Caco-2 (cell line): ENCODE data around the gene FZD4. TPM values are rescaled to one million over a fixed set of nuclear protein-coding genes. Genes with fewer than 3 reads are reported as not detected.

Experiments used
- BruUV-seq: library from RNA; stranded (reverse); fragments of 400-500 nt; replicated peaks from 2 replicates; lab custom pipeline; 2021; lab: Mats Ljungman, UMichigan
- CTCF ChIA-PET: fragments of 300-600 bp; sonication (Branson Sonifier 250); formaldehyde crosslinking; loops from one replicate; lab custom pipeline; 2022; ENCODE audit warnings: antibody characterized with exemption; lab: Charles Lee
- POLR2A ChIA-PET: fragments of 300-600 bp; sonication (Branson Sonifier 250); formaldehyde crosslinking; loops from one replicate; lab custom pipeline; 2022; ENCODE audit warnings: antibody characterized with exemption; lab: Charles Lee
- DNase-seq, 2 experiments: peaks; one replicate each; pipeline versions ENCODE4 v3.0.0 to v3.0.0-alpha.2; 2020 to 2022
- H3K27me3 ChIP-seq: replicated peaks from 2 replicates; pipeline ENCODE4 v1.6.0; 2011; ENCODE audit warnings: low read length; ENCODE audit not compliant: control insufficient read depth, insufficient read depth
- H3K36me3 ChIP-seq: 2 replicates; pipeline ENCODE4 v1.5.1; 2011; ENCODE audit warnings: low read length; ENCODE audit not compliant: control insufficient read depth, insufficient read depth
- H3K4me1 ChIP-seq: fragments of 250-450 bp; sonication (Bioruptor Pico); 2 replicates; pipeline ENCODE4 v1.5.1; 2020; ENCODE audit warnings: mild to moderate bottlenecking
- H3K4me3 ChIP-seq: 2 replicates; pipeline ENCODE4 v1.5.1; 2011; ENCODE audit warnings: low read depth, mild to moderate bottlenecking, control low read depth, low read length
- H3K9me3 ChIP-seq: fragments of 250-450 bp; sonication (Bioruptor Pico); 2 replicates; pipeline ENCODE4 v1.5.1; 2020; ENCODE audit warnings: mild to moderate bottlenecking, moderate library complexity
- H3K27ac Mint-ChIP-seq: one replicate; pipeline ENCODE4 v1.8.0; 2022; ENCODE audit warnings: mixed read lengths; ENCODE audit not compliant: unreplicated experiment
- H3K27me3 Mint-ChIP-seq: one replicate; pipeline ENCODE4 v1.8.0; 2022; ENCODE audit warnings: mixed read lengths; ENCODE audit not compliant: insufficient read depth, unreplicated experiment
- H3K36me3 Mint-ChIP-seq: one replicate; pipeline ENCODE4 v1.8.0; 2022; ENCODE audit warnings: mild to moderate bottlenecking, mixed read lengths; ENCODE audit not compliant: insufficient read depth, unreplicated experiment
- H3K4me1 Mint-ChIP-seq: one replicate; pipeline ENCODE4 v1.8.0; 2022; ENCODE audit warnings: low read depth, mixed read lengths; ENCODE audit not compliant: unreplicated experiment
- H3K4me3 Mint-ChIP-seq: one replicate; pipeline ENCODE4 v1.8.0; 2022; ENCODE audit warnings: mild to moderate bottlenecking, moderate library complexity, mixed read lengths; ENCODE audit not compliant: unreplicated experiment
- H3K9me3 Mint-ChIP-seq: one replicate; pipeline ENCODE4 v1.8.0; 2022; ENCODE audit warnings: mixed read lengths; ENCODE audit not compliant: unreplicated experiment
- intact Hi-C: fragments of 100-400 bp; cut with micrococcal nuclease; formaldehyde crosslinking; loops from one replicate; pipeline ENCODE4 v1.10.0; 2022; ENCODE audit not compliant: unreplicated experiment
- total RNA-seq: library from RNA; stranded (reverse); gene quantifications from 2 replicates; pipeline ENCODE4 v1.2.3, GENCODE V29; 2022
- TF ChIP-seq, protein P1 (sequence below), 2 experiments: fragments of 200-600 bp in 1 of 2; IDR thresholded peaks; 1 replicate in 1 of 2; 2 replicates in 1 of 2; pipeline versions ENCODE4 v1.5.1 to v1.8.0; 2011 to 2022; ENCODE audit warnings: antibody characterized with exemption in 1 of 2, control low read depth in 1 of 2, inconsistent platforms in 1 of 2, low read depth in 1 of 2, low read length in 1 of 2, mild to moderate bottlenecking in 1 of 2, moderate library complexity in 1 of 2; ENCODE audit not compliant: insufficient read depth in 1 of 2, severe bottlenecking in 1 of 2, unreplicated experiment in 1 of 2

FZD4 gene
- total RNA-seq, 1 experiment from 2014 or later: 78.4 TPM

DNA sequence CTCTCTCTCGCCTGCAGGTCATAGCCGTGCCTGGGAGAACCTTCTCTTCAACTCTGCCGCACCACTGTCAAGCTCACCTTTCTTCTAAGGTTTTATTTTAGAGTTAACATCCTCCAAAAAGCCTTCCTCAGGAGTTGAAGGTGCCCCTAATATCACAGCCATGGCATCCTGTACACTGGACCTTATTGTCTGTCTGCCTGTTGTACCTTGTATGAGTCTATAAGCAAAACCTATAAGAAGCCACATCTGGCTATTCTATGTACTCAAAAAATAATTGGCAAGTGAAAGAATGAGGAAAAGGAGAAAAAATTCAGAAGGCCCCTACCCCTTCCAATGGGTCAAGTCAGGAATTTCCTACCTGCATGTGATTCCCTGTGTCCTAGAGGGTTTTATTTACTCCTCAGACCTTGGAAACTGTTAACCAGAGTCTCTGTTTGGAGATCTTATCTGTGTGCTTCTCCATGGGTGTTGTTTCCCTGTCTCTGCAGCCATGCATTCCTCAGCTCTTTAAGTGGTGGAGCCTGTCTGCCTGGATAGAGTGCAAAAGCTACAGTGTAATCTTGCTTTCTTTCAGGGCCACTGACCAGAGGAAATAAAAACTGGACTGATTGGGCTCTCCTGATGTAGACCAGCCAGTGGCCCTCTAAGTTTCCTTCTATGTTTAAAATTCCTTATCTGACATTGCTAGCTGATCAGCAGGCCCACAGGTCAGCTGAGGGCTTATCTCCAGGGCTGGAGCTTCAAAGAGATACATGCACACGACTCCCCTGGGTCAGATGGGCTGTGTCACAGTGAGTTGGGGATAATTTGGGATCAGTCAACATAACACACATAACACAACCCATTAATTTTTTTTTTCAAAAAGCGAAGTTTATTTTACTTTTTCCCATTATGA is 44.9 kb upstream of the FZD4 start:
- no peak overlapping the region for H3K4me3 ChIP-seq
- peaks cover 59% of the 10 kb centered on the region for H3K4me1 ChIP-seq
- peaks cover 36% of the 10 kb centered on the region for H3K36me3 Mint-ChIP-seq
- H3K36me3 ChIP-seq: no peaks in the 10 kb centered on the region
- H3K27me3 Mint-ChIP-seq: no peaks in the 10 kb centered on the region
- peak overlapping the region; percentile 58 for H3K4me3 Mint-ChIP-seq
- H3K9me3 Mint-ChIP-seq: peaks cover 13% of the 10 kb centered on the region
- intact Hi-C loops: loop anchor here (1.0 to 10.0 kb wide), 11 partner anchors 16 to 1215 kb away; partner anchors contain the start of genes FZD4 and TMEM135
- H3K9me3 ChIP-seq: no peaks in the 10 kb centered on the region
- no peaks in the 10 kb centered on the region for H3K27me3 ChIP-seq
- peaks cover 72% of the 10 kb centered on the region for H3K4me1 Mint-ChIP-seq
- TF ChIP-seq, protein P1, sequence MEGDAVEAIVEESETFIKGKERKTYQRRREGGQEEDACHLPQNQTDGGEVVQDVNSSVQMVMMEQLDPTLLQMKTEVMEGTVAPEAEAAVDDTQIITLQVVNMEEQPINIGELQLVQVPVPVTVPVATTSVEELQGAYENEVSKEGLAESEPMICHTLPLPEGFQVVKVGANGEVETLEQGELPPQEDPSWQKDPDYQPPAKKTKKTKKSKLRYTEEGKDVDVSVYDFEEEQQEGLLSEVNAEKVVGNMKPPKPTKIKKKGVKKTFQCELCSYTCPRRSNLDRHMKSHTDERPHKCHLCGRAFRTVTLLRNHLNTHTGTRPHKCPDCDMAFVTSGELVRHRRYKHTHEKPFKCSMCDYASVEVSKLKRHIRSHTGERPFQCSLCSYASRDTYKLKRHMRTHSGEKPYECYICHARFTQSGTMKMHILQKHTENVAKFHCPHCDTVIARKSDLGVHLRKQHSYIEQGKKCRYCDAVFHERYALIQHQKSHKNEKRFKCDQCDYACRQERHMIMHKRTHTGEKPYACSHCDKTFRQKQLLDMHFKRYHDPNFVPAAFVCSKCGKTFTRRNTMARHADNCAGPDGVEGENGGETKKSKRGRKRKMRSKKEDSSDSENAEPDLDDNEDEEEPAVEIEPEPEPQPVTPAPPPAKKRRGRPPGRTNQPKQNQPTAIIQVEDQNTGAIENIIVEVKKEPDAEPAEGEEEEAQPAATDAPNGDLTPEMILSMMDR (IDR thresholded peaks at IDR 0.05; ENCODE audit: insufficient read depth in 1 of 2, low read depth in 1 of 2, low read length in 1 of 2, severe bottlenecking in 1 of 2, unreplicated experiment in 1 of 2): no peak
- ChIA-PET CTCF (interaction anchor here (0.6 to 3.3 kb wide), 8 partner anchors 16 to 97 kb away, joined by 3 to 32 read pairs (median 5); partner anchors contain the start of genes FZD4 and TMEM135), POLR2A (interaction anchor here (0.6 to 3.8 kb wide), 5 partner anchors 38 to 1338 kb away, joined by 3 to 33 read pairs (median 4); partner anchors contain the start of genes CTSC, FZD4 and TMEM135)
- peak overlapping the region; percentile 94 for H3K27ac Mint-ChIP-seq
- peak; percentile 98 for DNase-seq
- BruUV-seq: no TSS peak

DNA sequence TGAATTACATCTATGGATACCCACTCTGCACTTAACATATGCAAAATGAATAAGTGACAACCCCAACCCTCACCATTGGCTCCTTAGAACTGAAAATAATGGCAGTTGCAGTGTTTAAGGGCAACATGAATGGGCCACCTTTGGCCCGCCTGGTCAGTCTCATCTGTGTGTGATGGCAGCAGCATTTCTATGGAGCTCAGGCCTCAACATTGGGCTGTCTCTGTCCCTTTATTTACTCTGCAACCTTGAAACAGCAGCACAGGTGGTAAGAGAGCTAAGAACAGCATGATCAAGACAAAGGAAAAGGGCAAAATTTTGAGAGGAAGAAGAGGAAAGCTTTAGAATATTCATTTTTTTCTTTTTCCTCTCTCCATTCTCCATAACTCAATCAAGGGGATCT is 44.2 kb upstream of the FZD4 start:
- Histone ChIP-seq H3K27me3 (no peaks in the 10 kb centered on the region), H3K4me1 (peaks cover 54% of the 10 kb centered on the region), H3K9me3 (no peaks in the 10 kb centered on the region), H3K36me3 (no peaks in the 10 kb centered on the region), H3K4me3 (no peak overlapping the region)
- ChIA-PET POLR2A (interaction anchor here (1.6 to 3.8 kb wide), 2 partner anchors 38 to 44 kb away, joined by 13 to 33 read pairs; partner anchors contain the start of genes FZD4 and TMEM135), CTCF (interaction anchor here (1.3 to 3.3 kb wide), 4 partner anchors 21 to 98 kb away, joined by 4 to 32 read pairs (median 14); partner anchors contain the start of genes FZD4 and TMEM135)
- H3K36me3 Mint-ChIP-seq: peaks cover 29% of the 10 kb centered on the region
- intact Hi-C loops: no loop called here
- TSS peak; percentile 97 for BruUV-seq
- TF ChIP-seq, protein P1 (IDR thresholded peaks at IDR 0.05; ENCODE audit: insufficient read depth in 1 of 2, low read depth in 1 of 2, low read length in 1 of 2, severe bottlenecking in 1 of 2, unreplicated experiment in 1 of 2): no peak
- H3K27ac Mint-ChIP-seq: peak overlapping the region; percentile 94
- DNase-seq: no peak
- H3K4me3 Mint-ChIP-seq: peak overlapping the region; percentile 58
- no peaks in the 10 kb centered on the region for H3K27me3 Mint-ChIP-seq
- peaks cover 13% of the 10 kb centered on the region for H3K9me3 Mint-ChIP-seq
- H3K4me1 Mint-ChIP-seq: peaks cover 66% of the 10 kb centered on the region

- Histone ChIP-seq H3K27me3 (no peaks in the 10 kb centered on the region), H3K4me1 (peaks cover 56% of the 10 kb centered on the region), H3K4me3 (no peak overlapping the region), H3K36me3 (no peaks in the 10 kb centered on the region), H3K9me3 (no peaks in the 10 kb centered on the region)
- BruUV-seq: no TSS peak
- peak overlapping the region; percentile 92 for H3K27ac Mint-ChIP-seq
- no peaks in the 10 kb centered on the region for H3K27me3 Mint-ChIP-seq
- no peak overlapping the region for H3K4me3 Mint-ChIP-seq
- DNase-seq: no peak
- peaks cover 64% of the 10 kb centered on the region for H3K4me1 Mint-ChIP-seq
- H3K9me3 Mint-ChIP-seq: peaks cover 3% of the 10 kb centered on the region
- ChIA-PET POLR2A (interaction anchor here (0.6 kb wide), 1 partner anchor 41 kb away, joined by 4 read pairs; the partner anchor contains the start of gene TMEM135), CTCF (interaction anchor here (0.7 to 1.3 kb wide), 3 partner anchors 41 to 101 kb away, joined by 3 to 6 read pairs (median 4); partner anchors contain the start of genes FZD4 and TMEM135)
- intact Hi-C loops: no loop called here
- H3K36me3 Mint-ChIP-seq: peaks cover 27% of the 10 kb centered on the region
- TF ChIP-seq, protein P1 (IDR thresholded peaks at IDR 0.05; ENCODE audit: insufficient read depth in 1 of 2, low read depth in 1 of 2, low read length in 1 of 2, severe bottlenecking in 1 of 2, unreplicated experiment in 1 of 2): no peak
These were observed 41.9 kb upstream of the FZD4 start for GRCh38 chr11:86996953-86997570.
